Endodermal cell (in vitro differentiated cells): ENCODE measurements around the gene NEUROD1. TPM values are rescaled to one million over a fixed set of nuclear protein-coding genes. Genes with fewer than 3 reads are reported as not detected.
A peak's percentile ranks its signal among the peaks of the same experiment; 100 is the strongest.
"Not testable (repeated sequence)": the region's sequence is repeated elsewhere in the genome, so short reads cannot be mapped to it uniquely, and the experiment has no call there.

Experiments used
- DNase-seq: peaks from one replicate; pipeline ENCODE4 v3.0.0-alpha.2; 2017
- H3K27ac ChIP-seq: 2 replicates; pipeline ENCODE4 v1.5.1; 2013; ENCODE audit warnings: mild to moderate bottlenecking, low read depth, low read length, moderate library complexity
- H3K27me3 ChIP-seq: 2 replicates; pipeline ENCODE4 v1.6.1; 2013; ENCODE audit warnings: mild to moderate bottlenecking, low read length, moderate library complexity; ENCODE audit not compliant: insufficient read depth, control insufficient read depth, poor library complexity, severe bottlenecking
- H3K36me3 ChIP-seq: 2 replicates; pipeline ENCODE4 v1.7.0; 2013; ENCODE audit warnings: mild to moderate bottlenecking, low read length, moderate library complexity; ENCODE audit not compliant: control insufficient read depth, insufficient read depth
- H3K4me1 ChIP-seq: one replicate; pipeline ENCODE4 v1.7.0; 2013; ENCODE audit warnings: low read length; ENCODE audit not compliant: control insufficient read depth, insufficient read depth
- H3K4me3 ChIP-seq: 2 replicates; pipeline ENCODE4 v1.5.1; 2013; ENCODE audit warnings: mild to moderate bottlenecking, low read length, moderate library complexity
- H3K9ac ChIP-seq: 2 replicates; pipeline ENCODE4 v1.6.1; 2013; ENCODE audit warnings: mild to moderate bottlenecking, low read length, moderate library complexity; ENCODE audit not compliant: poor library complexity, severe bottlenecking; ENCODE audit errors: extremely low read depth
- H3K9me3 ChIP-seq: 2 replicates; pipeline ENCODE4 v1.6.1; 2013; ENCODE audit warnings: mild to moderate bottlenecking, low read length, moderate library complexity; ENCODE audit not compliant: control insufficient read depth
- H3K27ac Mint-ChIP-seq: 2 replicates; pipeline ENCODE4 v1.8.0; 2020; ENCODE audit warnings: mixed read lengths
- H3K27me3 Mint-ChIP-seq: 2 replicates; pipeline ENCODE4 v1.8.0; 2021; ENCODE audit warnings: mild to moderate bottlenecking, mixed read lengths; ENCODE audit not compliant: insufficient read depth
- H3K36me3 Mint-ChIP-seq: 2 replicates; pipeline ENCODE4 v1.8.0; 2020; ENCODE audit warnings: low read depth, mixed read lengths
- H3K4me1 Mint-ChIP-seq: 2 replicates; pipeline ENCODE4 v1.8.0; 2020; ENCODE audit warnings: mixed read lengths
- H3K4me3 Mint-ChIP-seq: 2 replicates; pipeline ENCODE4 v1.8.0; 2020; ENCODE audit warnings: mild to moderate bottlenecking, moderate library complexity, mixed read lengths
- H3K9me3 Mint-ChIP-seq: 2 replicates; pipeline ENCODE4 v1.8.0; 2020; ENCODE audit warnings: mild to moderate bottlenecking, mixed read lengths
- CTCF ChIP-seq: fragments of 200-600 bp; sonication (generic); conservative IDR thresholded peaks from 2 replicates; pipeline ENCODE4 v1.5.0; 2021; ENCODE audit warnings: antibody characterized with exemption, mild to moderate bottlenecking
- WGBS, 2 experiments: methylation state at CpG; one replicate each; pipeline versions ENCODE4 v1.1.5 to v1.1.7; 2013; ENCODE audit warnings: missing lambda C conversion rate in 2 of 2, mixed read lengths in 1 of 2; ENCODE audit not compliant: insufficient coverage in 1 of 2, insufficient read length in 1 of 2; 5-methylcytosine and 5-hydroxymethylcytosine counted together
- total RNA-seq, 2 donors: library from RNA; stranded (reverse); fragmentation: NEBNext Ultra II Directional in 1 of 2; extraction: Animal tissue kit (Norgen Biotek cat#: 25700) in 1 of 2; gene quantifications; 2 replicates in 1 of 2; 3 replicates in 1 of 2; pipeline ENCODE4 v1.2.1, GENCODE V29; 2021

NEUROD1 gene
- total RNA-seq, 2 donors from 2014 or later: not detected

- Histone ChIP-seq H3K4me3 (no peak overlapping the region), H3K9ac (no peak overlapping the region), H3K9me3 (no peaks in the 10 kb centered on the region), H3K4me1 (no peaks in the 10 kb centered on the region), H3K27ac (no peak overlapping the region), H3K27me3 (peaks cover 10% of the 10 kb centered on the region), H3K36me3 (no peaks in the 10 kb centered on the region)
- Mint-ChIP-seq H3K9me3 (peaks cover 2% of the 10 kb centered on the region), H3K36me3 (no peaks in the 10 kb centered on the region), H3K4me1 (no peaks in the 10 kb centered on the region), H3K4me3 (no peak overlapping the region), H3K27me3 (peaks cover 11% of the 10 kb centered on the region), H3K27ac (no peak overlapping the region)
- no peak for DNase-seq
- 48 to 100% methylated on average over 1 to 2 of the region's 2 CpGs for WGBS, 2 experiments
- no peak for TF ChIP-seq CTCF
These were observed 43.4 kb upstream of the NEUROD1 start for GRCh38 chr2:181723731-181724130.

DNA sequence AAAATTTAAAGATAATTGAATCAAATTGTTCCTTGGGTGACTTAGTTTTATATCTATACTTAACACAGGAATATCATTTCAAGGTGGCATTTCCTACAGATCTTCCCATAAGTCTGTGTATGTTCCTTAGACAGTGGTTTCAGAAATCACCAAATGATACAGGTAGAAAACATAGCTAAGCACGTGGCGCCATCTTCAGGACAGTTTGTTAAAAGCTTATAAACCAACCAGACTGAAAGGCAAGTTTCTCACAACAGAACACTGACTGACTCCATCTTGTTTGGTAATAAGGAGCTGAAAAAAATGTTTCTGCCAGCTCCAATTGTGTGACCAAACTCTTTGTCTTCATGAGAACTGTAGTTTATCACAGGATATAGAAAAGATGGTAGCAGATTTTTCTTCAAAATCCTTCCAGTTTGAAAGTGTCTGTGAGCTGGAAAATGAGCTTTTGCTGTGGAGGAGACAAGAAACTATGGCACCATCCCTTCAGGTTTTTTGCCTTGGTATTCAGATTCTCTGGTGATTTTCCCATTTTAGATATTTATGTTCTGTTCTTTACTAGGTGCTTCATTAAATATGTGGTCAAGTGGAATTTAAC lies 34.8 kb upstream of the NEUROD1 start:
- 0% methylated on average over 2 of the region's 2 CpGs for WGBS, 2 experiments
- no peak overlapping the region for H3K27ac Mint-ChIP-seq
- no peaks in the 10 kb centered on the region for H3K9me3 ChIP-seq

DNA sequence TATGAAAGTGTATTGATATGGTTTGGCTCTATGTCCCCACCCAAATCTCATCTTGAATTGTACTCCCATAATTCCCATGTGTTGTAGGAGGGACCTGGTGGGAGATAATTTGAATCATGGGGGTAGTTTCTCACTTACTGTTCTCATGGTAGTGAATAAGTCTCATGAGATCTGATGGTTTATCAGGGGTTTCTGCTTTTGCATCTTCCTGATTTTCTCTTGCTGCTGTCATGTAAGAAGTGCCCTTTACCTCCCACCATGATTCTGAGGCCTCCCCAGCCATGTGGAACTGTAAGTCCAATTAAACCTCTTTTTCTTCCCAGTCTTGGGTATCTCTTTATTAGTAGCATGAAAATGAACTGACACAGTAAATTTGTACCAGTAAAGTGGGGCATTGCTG lies 30.7 kb upstream of the NEUROD1 start:
- H3K27me3 ChIP-seq, H3K4me1 ChIP-seq, H3K27ac Mint-ChIP-seq, H3K4me3 Mint-ChIP-seq, H3K36me3 ChIP-seq, DNase-seq, H3K27ac ChIP-seq, H3K9ac ChIP-seq, H3K9me3 ChIP-seq, H3K36me3 Mint-ChIP-seq, H3K4me3 ChIP-seq, H3K9me3 Mint-ChIP-seq, H3K4me1 Mint-ChIP-seq: not testable (repeated sequence)
- peaks cover 12% of the 10 kb centered on the region for H3K27me3 Mint-ChIP-seq

More for the DNA sequence above, 34.8 kb upstream of the NEUROD1 start:
- no peak overlapping the region for H3K27ac ChIP-seq
- no peak overlapping the region for H3K9ac ChIP-seq
- TF ChIP-seq CTCF: peak; percentile 91
- Mint-ChIP-seq H3K9me3 (no peaks in the 10 kb centered on the region), H3K4me1 (no peaks in the 10 kb centered on the region), H3K4me3 (no peak overlapping the region), H3K36me3 (no peaks in the 10 kb centered on the region), H3K27me3 (peaks cover 16% of the 10 kb centered on the region)
- H3K36me3 ChIP-seq: no peaks in the 10 kb centered on the region
- peak; percentile 88 for DNase-seq
- peaks cover 7% of the 10 kb centered on the region for H3K27me3 ChIP-seq
- H3K4me3 ChIP-seq: no peak overlapping the region
- H3K4me1 ChIP-seq: no peaks in the 10 kb centered on the region

GRCh38 chr2:181702519-181702918 lies 22.2 kb upstream of the NEUROD1 start:
- not testable (repeated sequence) for H3K4me3 ChIP-seq, H3K27me3 Mint-ChIP-seq, H3K36me3 Mint-ChIP-seq, H3K27ac ChIP-seq, H3K4me3 Mint-ChIP-seq, H3K9ac ChIP-seq, H3K4me1 Mint-ChIP-seq, H3K27ac Mint-ChIP-seq, H3K4me1 ChIP-seq, DNase-seq, H3K36me3 ChIP-seq, H3K27me3 ChIP-seq
- H3K9me3 Mint-ChIP-seq: peaks cover 29% of the 10 kb centered on the region
- WGBS, 2 experiments: 61 to 86% methylated on average over 2 to 3 of the region's 3 CpGs
- peaks cover 13% of the 10 kb centered on the region for H3K9me3 ChIP-seq
